ENCODE data around the gene CWF19L2. TPM values are rescaled to one million over a fixed set of nuclear protein-coding genes. Genes with fewer than 3 reads are reported as not detected.
"Not testable (repeated sequence)": the region's sequence is repeated elsewhere in the genome, so short reads cannot be mapped to it uniquely, and the experiment has no call there.

Gene CWF19L2
- 28.7 TPM for total RNA-seq

DNA sequence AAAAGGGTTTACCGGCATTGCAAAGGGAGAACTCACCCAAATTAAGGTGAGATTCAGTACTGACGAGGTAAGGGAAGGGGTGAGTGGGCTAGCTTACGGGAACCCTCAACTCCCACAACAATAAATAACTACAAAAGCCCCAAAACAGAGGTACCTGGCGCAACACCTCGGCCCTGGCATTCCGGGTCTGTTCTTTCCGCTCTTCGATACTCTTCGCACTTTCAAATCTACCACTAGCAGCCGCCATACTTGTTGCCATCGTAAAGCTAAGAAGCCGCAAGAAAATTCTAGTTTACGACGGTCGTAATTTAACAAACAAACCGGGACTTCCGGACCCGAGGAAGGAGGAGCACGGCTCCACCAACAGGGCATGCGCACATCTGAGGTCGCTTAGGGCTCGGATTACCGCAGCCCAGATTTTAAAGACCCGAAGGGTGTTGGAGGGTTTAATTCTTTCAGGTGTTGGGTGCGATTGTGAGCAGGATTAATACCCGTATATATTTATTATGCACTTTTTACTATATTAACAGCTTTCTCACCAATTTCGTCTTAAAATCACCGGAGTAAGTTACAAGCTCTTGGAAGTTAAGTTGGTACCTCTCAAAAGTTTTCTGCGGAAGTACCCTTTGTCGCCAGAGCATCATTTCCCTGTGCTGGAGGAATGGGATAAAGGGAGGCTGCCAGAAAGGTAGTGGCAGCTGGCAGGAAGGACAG is at the start of gene CWF19L2:
TSS of gene CWF19L2 (minus strand) at position 268 of the 714 bp plus-strand sequence. CDS start at position 259, 9 bp downstream.
- intact Hi-C loops (cut with DNase I) = no loop called here
- ATAC-seq (peak; percentile 99), DNase-seq (ENCODE audit: low spot score) (peak; percentile 92)

DNA sequence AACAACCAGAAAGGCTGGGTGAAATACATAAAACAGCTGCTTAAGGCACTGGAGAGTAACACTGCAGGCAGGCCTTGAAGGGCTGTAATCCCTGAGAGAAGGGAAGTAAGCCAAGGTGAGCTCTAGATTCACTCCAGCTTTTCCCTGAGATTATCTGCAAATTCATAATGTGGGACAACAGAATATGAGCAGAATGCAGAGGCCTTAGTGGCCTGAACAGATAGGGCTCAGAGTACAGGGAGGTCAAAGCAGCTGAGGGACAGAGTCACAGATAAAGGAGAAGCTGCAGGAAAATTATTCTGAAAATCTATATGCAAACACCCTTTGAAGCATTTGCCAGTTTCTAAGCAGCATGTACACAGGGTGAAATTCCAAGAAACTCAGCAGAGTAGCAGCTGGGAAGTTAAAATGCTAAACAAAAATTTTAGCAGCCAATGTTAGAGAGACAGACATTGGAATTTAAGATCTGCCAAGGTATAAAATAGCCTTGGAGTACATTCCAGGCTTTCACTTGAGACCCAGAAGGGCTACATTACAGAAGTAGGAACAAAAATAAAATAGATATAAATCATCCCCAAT is 48.1 kb upstream of the CWF19L2 start:
- DNase-seq (ENCODE audit: low spot score) (no peak), ATAC-seq (no peak)
- intact Hi-C loops (cut with DNase I) = no loop called here

DNA sequence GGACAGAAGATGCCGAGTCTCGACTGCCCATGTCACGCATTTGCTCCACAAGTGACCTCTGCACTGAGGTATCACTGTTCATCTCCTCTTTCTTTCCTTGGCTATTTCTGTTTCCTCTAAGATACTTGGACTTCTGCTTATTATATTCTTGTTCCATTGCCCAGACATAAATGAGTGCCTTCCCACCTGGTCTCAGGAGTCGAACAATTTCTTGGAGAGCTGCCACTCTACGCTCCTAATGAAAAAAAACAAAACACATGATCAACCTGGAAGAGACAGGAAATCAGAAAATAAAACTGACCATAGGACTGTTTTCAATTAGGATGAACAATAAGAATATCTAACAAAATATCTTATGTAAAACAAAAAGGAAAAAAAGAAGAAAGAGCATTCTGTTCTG is 47.4 kb upstream of the CWF19L2 start:
- DNase-seq (ENCODE audit: low spot score) (no peak), ATAC-seq (no peak)
- intact Hi-C loops (cut with DNase I) = no loop called here

DNA sequence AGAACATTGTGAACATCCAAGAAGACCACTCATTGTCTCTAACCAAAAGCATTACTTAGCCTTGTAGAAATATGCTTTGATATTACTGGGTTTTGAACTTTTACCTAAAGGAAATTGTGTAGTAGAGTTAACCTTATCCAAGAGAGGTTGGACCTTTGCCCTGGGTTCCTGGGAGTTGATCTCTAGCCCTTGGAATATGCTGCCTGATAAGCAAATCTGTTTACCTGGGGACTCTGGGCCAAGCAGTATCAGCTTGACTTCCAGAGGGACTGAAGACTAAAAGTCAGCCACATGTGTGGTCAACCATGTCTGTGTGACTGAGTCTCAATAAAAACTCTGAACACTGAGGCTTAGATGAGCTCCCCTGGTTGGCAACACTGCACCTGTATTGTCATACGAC is 44.1 kb upstream of the CWF19L2 start:
- DNase-seq (ENCODE audit: low spot score) (no peak), ATAC-seq (no peak)
- intact Hi-C loops (cut with DNase I) = no loop called here

DNA sequence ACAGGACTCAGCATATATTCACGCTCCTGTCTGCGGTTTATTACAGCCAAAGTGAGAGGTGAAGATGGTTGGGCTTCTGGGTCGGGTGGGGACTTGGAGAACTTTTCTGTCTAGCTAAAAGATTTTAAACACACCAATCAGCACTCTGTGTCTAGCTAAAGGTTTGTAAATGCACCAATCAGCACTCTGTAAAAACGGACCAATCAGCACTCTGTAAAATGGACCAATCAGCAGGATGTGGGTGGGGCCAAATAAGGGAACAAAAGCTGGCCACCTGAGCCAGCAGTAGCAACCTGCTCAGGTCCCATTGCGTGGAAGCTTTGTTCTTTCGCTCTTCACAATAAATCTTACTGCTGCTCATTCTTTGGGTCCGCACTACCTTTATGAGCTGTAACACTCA is 39.7 kb upstream of the CWF19L2 start:
- ATAC-seq; DNase-seq (ENCODE audit: low spot score); intact Hi-C loops (cut with DNase I): not testable (repeated sequence)

DNA sequence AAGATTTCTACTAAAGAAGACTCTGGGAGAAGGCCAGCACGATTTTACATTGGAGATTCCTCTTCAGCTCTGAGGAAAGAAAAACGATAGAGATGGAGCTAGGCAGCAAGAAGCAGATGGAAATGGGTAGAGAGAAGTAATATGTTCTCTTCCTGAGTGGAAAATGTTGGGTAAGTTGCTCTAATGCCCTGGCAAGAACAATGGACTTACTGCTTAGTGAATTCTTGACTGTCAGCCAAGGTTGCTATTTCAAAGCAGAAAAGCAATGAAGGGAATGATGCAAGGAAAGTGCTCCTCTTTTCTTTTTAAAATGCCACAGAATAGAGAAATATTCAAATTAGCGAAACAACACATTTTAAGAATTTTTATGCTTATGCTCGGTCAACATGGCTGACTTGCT is 38.4 kb upstream of the CWF19L2 start:
- DNase-seq (ENCODE audit: low spot score) (no peak), ATAC-seq (peak; percentile 30)
- intact Hi-C loops (cut with DNase I) = no loop called here

DNA sequence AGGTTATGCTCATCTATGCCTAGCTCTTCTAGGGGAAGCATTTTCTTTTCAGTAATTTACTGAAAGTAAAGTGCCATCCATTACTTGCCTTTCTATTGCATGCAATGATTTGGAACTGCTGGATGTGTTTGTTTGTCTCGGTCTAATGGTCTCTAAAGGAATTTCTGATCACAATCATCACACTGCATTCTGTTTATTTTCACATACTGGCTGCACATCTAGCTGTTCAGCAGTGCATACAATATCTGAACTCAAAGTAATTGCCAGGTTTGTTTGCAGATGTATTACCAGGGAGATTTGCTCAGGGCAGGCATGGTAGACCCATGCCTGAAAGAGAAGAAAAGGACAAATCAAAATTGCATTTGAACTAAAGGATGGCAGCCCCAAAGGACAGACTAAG is 36.4 kb upstream of the CWF19L2 start:
- intact Hi-C loops (cut with DNase I) = no loop called here
- DNase-seq (ENCODE audit: low spot score) (no peak), ATAC-seq (no peak)

DNA sequence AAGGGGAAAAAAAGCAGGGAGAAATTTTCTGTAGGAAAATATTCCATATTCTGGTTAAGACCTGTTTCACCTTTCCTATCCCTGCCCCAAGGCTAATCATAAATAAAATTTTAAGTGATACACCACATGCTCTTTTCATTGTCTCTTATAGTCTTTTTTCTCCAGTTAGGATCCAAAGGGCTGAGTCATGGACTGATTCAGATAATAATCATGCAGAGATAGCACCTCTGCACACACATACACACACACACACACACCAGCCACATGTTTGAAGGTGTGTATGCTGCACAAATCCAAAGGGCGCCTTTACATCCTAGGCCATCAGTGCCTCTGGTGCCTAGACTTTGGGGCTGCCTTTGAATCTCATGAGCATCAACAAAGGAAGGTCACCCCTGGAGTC is 35.5 kb upstream of the CWF19L2 start:
- DNase-seq (ENCODE audit: low spot score) (no peak), ATAC-seq (no peak)
- intact Hi-C loops (cut with DNase I) = no loop called here

DNA sequence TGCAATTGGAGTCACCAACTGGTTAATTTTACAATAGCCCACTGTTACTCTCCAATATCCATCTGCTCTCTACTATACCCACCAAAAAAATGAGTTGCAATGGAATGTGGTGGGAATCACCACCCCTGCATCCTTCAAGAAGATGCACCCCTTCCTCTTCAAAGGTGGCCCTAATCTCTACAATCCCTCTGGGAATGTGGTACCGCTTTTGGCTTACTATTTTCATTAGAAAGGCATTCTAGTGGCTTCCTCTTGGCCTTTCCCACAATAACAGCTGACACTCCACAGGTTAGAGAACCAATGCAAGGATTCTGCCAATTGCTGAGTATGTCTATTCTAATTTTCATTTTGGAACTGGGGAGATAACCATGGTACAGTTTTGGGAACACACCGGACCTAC is 33.2 kb upstream of the CWF19L2 start:
- intact Hi-C loops (cut with DNase I) = no loop called here
- ATAC-seq = no peak
- DNase-seq (ENCODE audit: low spot score) = no peak

DNA sequence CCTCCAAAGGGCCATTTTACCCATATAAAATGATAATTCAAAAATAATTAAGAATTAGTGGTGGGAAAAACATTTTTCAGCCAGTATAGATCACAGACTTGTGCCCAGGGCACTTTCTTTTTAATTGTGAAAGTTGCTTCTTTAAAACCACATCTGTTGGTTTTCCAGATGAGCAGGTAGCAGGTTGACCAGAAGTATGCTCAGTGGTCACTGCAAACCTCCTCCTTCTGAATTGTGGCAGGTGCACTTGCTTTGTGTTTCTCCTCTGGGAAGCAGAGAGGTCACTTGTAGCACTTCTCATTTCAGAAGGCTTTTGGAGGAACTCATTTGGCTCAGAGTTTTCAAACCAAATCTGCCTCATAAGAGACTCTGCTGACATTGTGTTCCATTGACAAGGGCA is 24.6 kb upstream of the CWF19L2 start:
- DNase-seq (ENCODE audit: low spot score) (no peak), ATAC-seq (no peak)
- intact Hi-C loops (cut with DNase I) = no loop called here

DNA sequence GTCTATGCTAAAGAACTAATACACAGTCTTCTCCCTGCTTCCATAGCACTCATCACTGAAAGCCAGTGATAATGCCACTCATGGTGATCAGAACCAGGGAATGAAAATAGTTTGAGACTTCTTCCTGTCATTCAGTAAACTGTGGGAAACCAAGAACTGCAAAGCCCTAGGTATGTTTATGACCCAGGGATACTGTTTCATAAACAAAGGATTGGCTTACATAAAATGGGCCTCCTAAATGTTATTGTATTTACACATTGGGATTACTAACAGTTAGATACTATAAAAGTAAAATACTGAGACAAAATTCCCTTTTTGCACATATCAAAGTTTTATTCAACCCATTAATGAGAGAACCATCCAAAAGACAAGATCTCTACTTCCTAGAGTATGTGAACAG is 21.3 kb upstream of the CWF19L2 start:
- DNase-seq (ENCODE audit: low spot score) (no peak), ATAC-seq (no peak)
- intact Hi-C loops (cut with DNase I) = no loop called here

DNA sequence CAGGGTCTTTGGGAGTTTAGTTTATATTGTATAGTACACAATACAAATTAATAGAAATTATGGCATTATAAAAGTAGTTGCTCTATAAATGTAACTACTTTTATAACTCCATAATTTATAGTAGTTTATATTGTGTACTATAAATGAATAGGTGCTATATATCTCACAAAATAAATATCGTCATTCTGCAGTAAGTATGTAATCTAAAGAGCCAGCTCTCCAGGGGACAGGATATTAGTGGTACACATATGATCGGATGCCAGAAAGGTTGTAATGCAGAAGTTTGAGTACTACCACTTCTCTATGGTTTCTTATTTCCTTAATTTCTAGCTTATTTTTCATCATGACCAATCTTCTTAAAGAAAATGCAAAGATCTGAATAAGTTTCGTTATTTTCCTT is 20.2 kb upstream of the CWF19L2 start:
- intact Hi-C loops (cut with DNase I) = no loop called here
- no peak for ATAC-seq
- DNase-seq (ENCODE audit: low spot score) = no peak

DNA sequence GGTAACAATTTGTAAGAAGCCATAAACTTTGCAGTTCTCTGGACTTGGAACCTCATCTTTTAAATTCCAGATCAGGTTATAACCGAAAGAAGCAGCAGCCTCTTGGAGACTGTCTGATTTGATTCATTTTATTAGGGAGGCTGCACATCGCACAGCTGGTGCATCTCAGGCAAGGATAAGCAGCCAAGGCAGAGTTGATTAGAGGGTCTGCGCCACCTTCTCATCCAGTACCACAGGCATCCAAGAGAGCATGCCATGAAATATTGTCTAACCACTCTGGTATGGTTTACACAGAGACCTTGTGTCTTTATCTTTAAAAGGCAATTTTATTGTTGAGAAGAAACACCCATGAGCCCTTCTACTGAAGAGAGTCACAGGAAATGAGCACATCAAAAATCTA is 16.2 kb upstream of the CWF19L2 start:
- intact Hi-C loops (cut with DNase I) = no loop called here
- ATAC-seq = no peak
- DNase-seq (ENCODE audit: low spot score) = no peak

DNA sequence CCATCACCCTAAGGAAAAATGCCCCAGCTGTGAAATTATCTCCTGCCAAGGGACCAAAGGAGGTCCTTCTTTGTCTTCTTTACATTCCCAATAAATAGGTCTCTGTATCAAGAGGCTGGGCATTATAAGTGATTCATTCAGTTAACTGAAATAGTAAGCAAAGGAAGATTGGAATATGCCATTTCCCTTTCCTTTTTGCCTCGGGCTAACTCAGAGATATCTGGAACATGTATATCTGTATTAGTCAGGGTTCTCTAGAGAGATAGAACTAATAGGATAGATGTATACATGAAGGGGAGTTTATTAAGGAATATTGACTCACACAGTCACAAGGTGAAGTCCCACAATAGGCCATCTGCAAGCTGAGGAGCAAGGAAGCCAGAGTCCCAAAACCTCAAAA is 15.3 kb upstream of the CWF19L2 start:
- intact Hi-C loops (cut with DNase I) = no loop called here
- no peak for DNase-seq (ENCODE audit: low spot score)
- ATAC-seq = no peak

DNA sequence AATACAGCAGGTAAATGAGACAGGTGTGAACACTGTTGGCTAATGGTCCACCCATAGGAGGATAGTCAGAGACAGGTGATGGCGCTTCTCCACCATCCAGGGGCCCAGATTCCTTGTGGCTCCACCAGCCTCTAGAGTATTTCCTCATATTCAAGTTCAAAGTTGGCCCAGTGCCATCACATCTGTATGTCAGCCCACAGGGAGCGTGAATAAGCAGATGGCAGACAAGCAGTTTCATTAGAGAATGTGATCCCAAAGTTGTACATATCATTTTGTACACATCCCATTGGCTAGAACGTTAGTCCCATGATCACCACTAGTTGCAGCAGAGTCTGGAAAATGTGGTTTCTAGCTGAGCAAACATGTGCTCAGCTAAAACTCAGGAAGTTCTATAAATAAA is 11.0 kb upstream of the CWF19L2 start:
- no peak for ATAC-seq
- no peak for DNase-seq (ENCODE audit: low spot score)
- intact Hi-C loops (cut with DNase I) = no loop called here

DNA sequence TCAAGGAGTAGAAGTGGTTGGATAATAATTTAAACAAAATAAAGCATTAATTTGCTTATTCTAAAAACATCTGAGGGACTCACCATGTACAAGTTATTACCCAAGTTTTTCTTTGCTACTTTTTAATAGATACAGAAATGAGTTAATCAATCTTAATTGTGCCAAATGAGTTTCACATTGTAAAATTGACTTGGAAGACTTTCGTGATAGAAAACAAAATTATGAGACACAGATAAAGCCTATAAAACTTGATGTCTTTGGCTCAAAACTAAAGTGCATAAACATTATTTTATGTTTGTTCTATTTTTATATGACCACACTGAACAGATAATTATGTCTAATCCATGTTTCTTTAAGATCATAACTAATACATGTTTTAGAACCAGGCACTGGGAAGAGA is 10.1 kb upstream of the CWF19L2 start:
- ATAC-seq (no peak), DNase-seq (ENCODE audit: low spot score) (no peak)
- intact Hi-C loops (cut with DNase I) = no loop called here

DNA sequence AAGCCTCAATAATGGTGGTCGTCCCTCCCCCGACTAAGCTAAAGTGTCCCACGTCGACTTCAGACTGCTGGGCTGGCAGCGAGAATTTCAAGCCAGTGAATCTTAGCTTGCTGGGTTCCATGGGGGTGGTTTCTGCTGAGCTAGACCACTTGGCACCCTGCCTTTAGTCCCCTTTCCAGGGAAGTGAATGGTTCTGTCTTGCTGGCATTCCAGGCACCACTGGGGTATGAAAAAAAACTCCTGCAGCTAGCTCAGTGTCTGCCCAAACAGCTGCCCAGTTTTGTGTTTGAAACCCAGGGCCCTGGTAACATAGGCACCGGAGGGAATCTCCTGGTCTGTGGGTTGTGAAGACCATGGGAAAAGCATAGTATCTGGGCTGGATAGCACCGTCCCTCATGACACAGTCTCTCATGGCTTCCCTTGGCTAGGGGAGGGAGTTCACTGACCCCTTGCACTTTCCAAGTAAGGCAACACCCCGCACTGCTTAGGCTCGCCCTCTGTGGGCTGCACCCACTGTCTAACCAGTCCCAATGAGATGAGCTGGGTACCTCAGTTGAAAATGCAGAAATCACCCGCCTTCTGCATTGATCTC is 8.7 kb upstream of the CWF19L2 start:
- intact Hi-C loops (cut with DNase I); ATAC-seq; DNase-seq (ENCODE audit: low spot score): not testable (repeated sequence)

DNA sequence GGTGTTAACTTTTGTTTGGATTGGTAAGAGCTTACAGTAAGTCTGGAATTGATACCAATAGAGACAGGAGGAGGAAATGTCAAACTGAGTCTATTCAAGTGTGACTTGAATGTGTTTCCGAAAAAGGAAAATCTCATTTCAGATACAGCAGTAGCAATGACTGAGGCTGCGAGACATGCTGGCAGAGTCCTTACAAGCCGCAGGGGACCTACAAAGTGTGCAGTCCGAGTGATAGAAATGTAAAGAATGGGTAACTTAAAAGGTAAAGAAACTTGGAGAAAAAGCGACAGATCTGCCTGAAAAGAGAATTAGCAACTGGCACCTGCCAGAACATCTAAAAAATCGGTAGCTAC is 444 bp downstream of the CWF19L2 start:
- DNase-seq (ENCODE audit: low spot score) (no peak), ATAC-seq (no peak)
- intact Hi-C loops (cut with DNase I) = no loop called here

DNA sequence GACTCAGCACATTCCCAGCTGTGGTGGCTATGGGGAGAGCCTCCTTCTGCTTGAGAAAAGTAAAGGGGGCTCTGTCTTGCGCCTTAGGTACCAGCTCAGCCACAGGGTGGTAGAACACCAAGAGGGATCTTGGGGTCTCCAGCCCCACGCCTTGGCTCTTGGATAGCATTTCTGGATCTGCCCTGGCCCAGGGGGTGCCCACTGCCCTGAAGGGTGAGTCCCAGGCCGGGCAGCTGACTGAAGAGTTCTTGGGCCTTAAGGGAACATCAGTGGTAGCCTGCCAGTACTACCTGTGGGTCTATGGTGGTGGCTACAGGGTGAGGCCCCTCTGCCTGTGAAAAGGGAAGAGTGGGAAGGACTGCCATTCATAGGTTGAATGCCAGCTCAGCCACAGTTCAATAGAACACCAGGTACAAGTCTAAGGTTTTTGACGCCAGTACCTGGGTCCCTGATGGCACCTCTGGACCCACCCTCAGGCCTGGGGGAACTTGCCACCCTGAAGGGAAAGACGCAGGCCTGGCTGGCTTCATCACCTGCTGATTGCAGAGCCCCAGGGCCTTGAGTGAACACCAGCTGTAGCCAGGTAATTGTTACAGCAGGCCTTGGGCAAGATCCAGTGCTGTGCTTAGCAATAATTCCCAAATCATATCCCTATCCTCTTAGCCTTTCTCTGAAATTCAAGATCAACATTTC is 3.9 kb downstream of the CWF19L2 start:
- intact Hi-C loops (cut with DNase I) = no loop called here
- DNase-seq (ENCODE audit: low spot score) = no peak
- ATAC-seq = no peak

DNA sequence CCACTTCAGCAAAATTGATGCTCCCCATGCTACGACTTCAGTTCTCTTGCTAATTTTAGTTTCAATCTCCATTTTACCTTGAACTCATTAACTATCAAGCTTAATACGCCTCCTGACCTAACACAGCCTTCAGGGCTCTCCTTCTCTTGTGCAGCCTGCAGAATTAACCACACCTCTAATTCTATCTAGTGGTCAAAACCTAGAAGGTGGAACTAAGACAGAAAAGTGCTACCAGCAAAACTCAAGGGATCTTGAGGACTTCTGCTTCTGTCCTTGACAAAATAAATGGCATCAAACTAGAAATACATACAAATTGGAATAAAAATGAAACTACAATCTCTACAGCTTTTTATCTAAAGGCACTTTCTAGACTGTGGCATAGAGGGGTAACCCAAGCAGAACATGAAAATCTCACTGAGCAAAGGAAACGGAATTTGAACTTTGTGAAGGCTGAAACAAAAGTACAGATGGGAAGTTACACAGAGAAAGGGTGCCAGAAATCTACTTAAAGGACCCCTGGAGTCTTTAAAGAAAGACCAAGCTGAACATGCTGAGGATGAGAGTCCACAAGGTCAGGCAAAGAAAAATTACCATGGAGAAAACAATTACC is 10.7 kb downstream of the CWF19L2 start:
- DNase-seq (ENCODE audit: low spot score) = no peak
- no peak for ATAC-seq
- intact Hi-C loops (cut with DNase I) = no loop called here

Measured in sciatic nerve (tissue), 2 donors.